Smooth muscle cell (in vitro differentiated cells): ENCODE measurements around the gene PIK3R2. TPM values are rescaled to one million over a fixed set of nuclear protein-coding genes. Genes with fewer than 3 reads are reported as not detected.

Source experiments
- DNase-seq: peaks from one replicate; lab custom pipeline; 2025; ENCODE audit not compliant: unreplicated experiment; lab: John Stamatoyannopoulos, UW
- H2AFZ ChIP-seq: fragments of 200-600 bp; sonication (generic); 2 replicates; pipeline ENCODE4 v1.6.0; 2016; ENCODE audit warnings: antibody characterized with exemption, low read depth, mild to moderate bottlenecking
- H3F3A ChIP-seq: fragments of 200-600 bp; sonication (generic); 2 replicates; pipeline ENCODE4 v1.6.0; 2017; ENCODE audit warnings: antibody characterized with exemption, low read depth
- H3K27ac ChIP-seq: fragments of 200-600 bp; sonication (generic); 2 replicates; pipeline ENCODE4 v1.5.1; 2016; ENCODE audit warnings: low read depth, mild to moderate bottlenecking
- H3K27me3 ChIP-seq: fragments of 200-600 bp; sonication (generic); 2 replicates; pipeline ENCODE4 v1.6.1; 2016; ENCODE audit warnings: low read depth, mild to moderate bottlenecking
- H3K36me3 ChIP-seq: fragments of 200-600 bp; sonication (generic); 2 replicates; pipeline ENCODE4 v1.5.1; 2016; ENCODE audit warnings: low read depth
- H3K4me1 ChIP-seq: fragments of 200-600 bp; sonication (generic); 2 replicates; pipeline ENCODE4 v1.5.1; 2016; ENCODE audit warnings: low read depth
- H3K4me2 ChIP-seq: fragments of 200-600 bp; sonication (generic); 2 replicates; pipeline ENCODE4 v1.6.0; 2016; ENCODE audit warnings: mild to moderate bottlenecking
- H3K4me3 ChIP-seq: fragments of 200-600 bp; sonication (generic); 2 replicates; pipeline ENCODE4 v1.5.1; 2016; ENCODE audit warnings: mild to moderate bottlenecking
- H3K79me2 ChIP-seq: fragments of 200-600 bp; sonication (generic); 2 replicates; pipeline ENCODE4 v1.6.0; 2016; ENCODE audit warnings: low read depth, mild to moderate bottlenecking
- H3K9ac ChIP-seq: fragments of 200-600 bp; sonication (generic); 2 replicates; pipeline ENCODE4 v1.6.0; 2016; ENCODE audit warnings: low read depth
- H3K9me3 ChIP-seq: fragments of 200-600 bp; sonication (generic); replicated peaks from 2 replicates; pipeline ENCODE4 v1.5.1; 2016; ENCODE audit warnings: low read depth
- H4K20me1 ChIP-seq: fragments of 200-600 bp; sonication (generic); 2 replicates; pipeline ENCODE4 v1.6.0; 2016; ENCODE audit warnings: low read depth
- WGBS: methylation state at CpG from one replicate; pipeline ENCODE4 v1.1.7; 2016; ENCODE audit warnings: low lambda C conversion rate; 5-methylcytosine and 5-hydroxymethylcytosine counted together
- polyA plus RNA-seq: library from polyadenylated mRNA; unstranded; fragments of >200 nt; fragmentation: Nextera tagmentation; extraction: Ambion mirVana; gene quantifications from 2 replicates; pipeline ENCODE4 v1.2.1, GENCODE V29; 2016
- total RNA-seq: library from RNA; depleted of rRNA; stranded (reverse); fragments of >200 nt; gene quantifications from 2 replicates; pipeline ENCODE4 v1.2.3, GENCODE V29; 2014
- TF ChIP-seq, protein P1 (sequence below): fragments of 200-600 bp; sonication (generic); IDR thresholded peaks from 2 replicates; pipeline ENCODE4 v1.5.1; 2017; ENCODE audit warnings: borderline replicate concordance, mild to moderate bottlenecking, antibody characterized with exemption; ENCODE audit not compliant: insufficient read depth, poor library complexity, severe bottlenecking

Gene PIK3R2
- total and polyA plus RNA-seq, 2 experiments from 2014 or later: 22.9 to 50.1 TPM

DNA sequence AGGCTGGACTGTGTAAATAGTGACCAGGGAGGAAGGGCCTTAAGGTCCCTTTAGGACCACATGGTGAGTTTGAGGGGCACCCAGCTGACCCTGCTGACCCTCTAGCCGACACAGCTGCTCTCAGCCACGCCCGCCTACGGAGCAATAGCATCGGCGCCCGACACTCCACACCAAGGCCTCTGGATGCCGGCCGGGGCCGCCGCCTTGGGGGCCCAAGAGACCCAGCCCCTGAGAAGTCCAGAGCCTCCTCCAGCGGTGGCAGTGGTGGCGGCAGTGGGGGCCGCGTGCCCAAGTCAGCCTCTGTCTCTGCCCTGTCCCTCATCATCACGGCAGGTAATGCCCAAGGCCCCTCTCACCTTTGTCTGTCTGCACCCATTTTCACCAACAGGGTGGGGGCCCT lies 8.6 kb upstream of the PIK3R2 start:
- Histone ChIP-seq H3K9ac (no peak overlapping the region), H3K27ac (no peak overlapping the region), H3K4me3 (no peak overlapping the region), H3F3A (no peaks in the 10 kb centered on the region), H3K4me1 (no peaks in the 10 kb centered on the region), H3K36me3 (no peaks in the 10 kb centered on the region), H3K9me3 (no peaks in the 10 kb centered on the region), H2AFZ (no peak overlapping the region), H3K79me2 (no peaks in the 10 kb centered on the region), H3K27me3 (no peaks in the 10 kb centered on the region), H4K20me1 (no peaks in the 10 kb centered on the region), H3K4me2 (no peak overlapping the region)
- DNase-seq: no peak
- TF ChIP-seq, protein P1, sequence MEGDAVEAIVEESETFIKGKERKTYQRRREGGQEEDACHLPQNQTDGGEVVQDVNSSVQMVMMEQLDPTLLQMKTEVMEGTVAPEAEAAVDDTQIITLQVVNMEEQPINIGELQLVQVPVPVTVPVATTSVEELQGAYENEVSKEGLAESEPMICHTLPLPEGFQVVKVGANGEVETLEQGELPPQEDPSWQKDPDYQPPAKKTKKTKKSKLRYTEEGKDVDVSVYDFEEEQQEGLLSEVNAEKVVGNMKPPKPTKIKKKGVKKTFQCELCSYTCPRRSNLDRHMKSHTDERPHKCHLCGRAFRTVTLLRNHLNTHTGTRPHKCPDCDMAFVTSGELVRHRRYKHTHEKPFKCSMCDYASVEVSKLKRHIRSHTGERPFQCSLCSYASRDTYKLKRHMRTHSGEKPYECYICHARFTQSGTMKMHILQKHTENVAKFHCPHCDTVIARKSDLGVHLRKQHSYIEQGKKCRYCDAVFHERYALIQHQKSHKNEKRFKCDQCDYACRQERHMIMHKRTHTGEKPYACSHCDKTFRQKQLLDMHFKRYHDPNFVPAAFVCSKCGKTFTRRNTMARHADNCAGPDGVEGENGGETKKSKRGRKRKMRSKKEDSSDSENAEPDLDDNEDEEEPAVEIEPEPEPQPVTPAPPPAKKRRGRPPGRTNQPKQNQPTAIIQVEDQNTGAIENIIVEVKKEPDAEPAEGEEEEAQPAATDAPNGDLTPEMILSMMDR: no peak
- WGBS: 96% methylated on average over 16 of the region's 16 CpGs

GRCh38 chr19:18144906-18145305 lies 8.1 kb upstream of the PIK3R2 start:
- no peak overlapping the region for H3K9ac ChIP-seq
- WGBS: 98% methylated on average over 21 of the region's 28 CpGs

GRCh38 chr19:18145391-18145999 lies 7.5 kb upstream of the PIK3R2 start:
- no peak overlapping the region for H3K4me2 ChIP-seq
- DNase-seq: no peak
- no peaks in the 10 kb centered on the region for H3K79me2 ChIP-seq
- H3K9me3 ChIP-seq: no peaks in the 10 kb centered on the region
- no peaks in the 10 kb centered on the region for H4K20me1 ChIP-seq
- H3K27me3 ChIP-seq: no peaks in the 10 kb centered on the region
- WGBS: 98% methylated on average over 11 of the region's 19 CpGs
- H2AFZ ChIP-seq: no peak overlapping the region
- H3F3A ChIP-seq: no peaks in the 10 kb centered on the region
- H3K4me3 ChIP-seq: no peak overlapping the region
- TF ChIP-seq, protein P1: no peak
- no peak overlapping the region for H3K9ac ChIP-seq
- no peak overlapping the region for H3K27ac ChIP-seq
- no peaks in the 10 kb centered on the region for H3K4me1 ChIP-seq
- no peaks in the 10 kb centered on the region for H3K36me3 ChIP-seq

More at GRCh38 chr19:18144906-18145305, 8.1 kb upstream of the PIK3R2 start:
- no peaks in the 10 kb centered on the region for H3K36me3 ChIP-seq
- TF ChIP-seq, protein P1: no peak
- H3K4me1 ChIP-seq: no peaks in the 10 kb centered on the region
- no peak overlapping the region for H3K4me2 ChIP-seq
- no peak overlapping the region for H3K27ac ChIP-seq
- no peaks in the 10 kb centered on the region for H4K20me1 ChIP-seq
- H3K9me3 ChIP-seq: no peaks in the 10 kb centered on the region
- DNase-seq: no peak
- no peaks in the 10 kb centered on the region for H3K27me3 ChIP-seq
- no peak overlapping the region for H3K4me3 ChIP-seq
- no peak overlapping the region for H2AFZ ChIP-seq
- no peaks in the 10 kb centered on the region for H3K79me2 ChIP-seq
- H3F3A ChIP-seq: no peaks in the 10 kb centered on the region

GRCh38 chr19:18147396-18147795 lies 5.6 kb upstream of the PIK3R2 start:
- no peak overlapping the region for H3K4me2 ChIP-seq
- H3K27me3 ChIP-seq: no peaks in the 10 kb centered on the region
- H3K9ac ChIP-seq: no peak overlapping the region
- DNase-seq: no peak
- no peaks in the 10 kb centered on the region for H4K20me1 ChIP-seq
- TF ChIP-seq, protein P1: no peak
- H3K4me3 ChIP-seq: no peak overlapping the region
- no peaks in the 10 kb centered on the region for H3K4me1 ChIP-seq
- H3K36me3 ChIP-seq: no peaks in the 10 kb centered on the region
- WGBS: 97% methylated on average over 13 of the region's 13 CpGs
- H3F3A ChIP-seq: peaks cover 5% of the 10 kb centered on the region
- H3K27ac ChIP-seq: no peak overlapping the region
- H2AFZ ChIP-seq: no peak overlapping the region
- no peaks in the 10 kb centered on the region for H3K79me2 ChIP-seq
- H3K9me3 ChIP-seq: no peaks in the 10 kb centered on the region
